Measurements from ENCODE around the gene HDAC8.

GRCh38 chrX:72545990-72546389, 26.7 kb downstream of the HDAC8 start:
- TF ChIP-seq POLR2A (IDR thresholded peaks at IDR 0.05; ENCODE audit: low read length) (no peak), GATA1 (IDR thresholded peaks at IDR 0.05; ENCODE audit: low read depth, low read length) (no peak)
